Transverse colon (tissue), 4 donors: Measurements from ENCODE around the gene TJP3. TPM values are rescaled to one million over a fixed set of nuclear protein-coding genes. Genes with fewer than 3 reads are reported as not detected.

Experiments
- DNase-seq: peaks from one replicate; pipeline ENCODE4 v3.0.0-alpha.2; 2019
- H3K27ac ChIP-seq, 4 donors: fragments of 200-600 bp; sonication (generic); 2 replicates each; pipeline ENCODE4 v1.5.1; 2016 to 2018; ENCODE audit warnings: inconsistent platforms in 4 of 4
- H3K27me3 ChIP-seq: fragments of 200-600 bp; sonication (generic); 2 replicates; pipeline ENCODE4 v1.5.1; 2017; ENCODE audit warnings: inconsistent platforms
- H3K36me3 ChIP-seq, 4 donors: fragments of 200-600 bp; sonication (generic); 2 replicates each; pipeline ENCODE4 v1.5.1; 2017 to 2019; ENCODE audit warnings: inconsistent platforms in 4 of 4
- H3K4me1 ChIP-seq, 4 donors: fragments of 200-600 bp; sonication (generic); 2 replicates each; pipeline ENCODE4 v1.5.1; 2017 to 2020; ENCODE audit warnings: inconsistent platforms in 4 of 4
- H3K4me3 ChIP-seq, 4 donors: fragments of 200-600 bp; sonication (generic); 1 replicate in 1 of 4; 2 replicates in 3 of 4; pipeline versions ENCODE4 v1.5.1 to v1.6.1; 2017 to 2019; ENCODE audit warnings: inconsistent platforms in 4 of 4
- H3K9me3 ChIP-seq, 2 donors: fragments of 200-600 bp; sonication (generic); 2 replicates each; pipeline ENCODE4 v1.5.1; 2017 to 2019; ENCODE audit warnings: inconsistent platforms in 2 of 2
- CTCF ChIP-seq, 5 experiments: fragments of 200-600 bp in 3 of 5; fragments of 450-650 bp in 2 of 5; sonication (generic) in 3 of 5; IDR thresholded peaks; 1 replicate in 2 of 5; 2 replicates in 3 of 5; pipeline ENCODE4 v1.5.1; 2016 to 2017; ENCODE audit warnings: antibody characterized with exemption in 5 of 5, inconsistent platforms in 3 of 5, mild to moderate bottlenecking in 2 of 5, moderate library complexity in 1 of 5
- EP300 ChIP-seq: sonication (generic); formaldehyde crosslinking; IDR thresholded peaks from one replicate; pipeline ENCODE4 v1.6.1; 2017; ENCODE audit warnings: antibody characterized with exemption, low read depth
- POLR2A ChIP-seq: fragments of 450-650 bp; IDR thresholded peaks from one replicate; pipeline ENCODE4 v1.6.1; 2016; ENCODE audit warnings: antibody characterized with exemption, mild to moderate bottlenecking, moderate library complexity
- POLR2AphosphoS5 ChIP-seq, 3 donors: sonication (generic); formaldehyde crosslinking; IDR thresholded peaks; one replicate each; pipeline ENCODE4 v1.6.1; 2016; ENCODE audit warnings: antibody characterized with exemption in 3 of 3
- WGBS, 2 donors: methylation state at CpG; one replicate each; pipeline ENCODE4 v1.1.5; 2018; ENCODE audit warnings: low coverage in 1 of 2; 5-methylcytosine and 5-hydroxymethylcytosine counted together
- in situ Hi-C, 4 donors: fragments of 200-750 bp; cut with MboI; loops; one replicate each; pipeline versions ENCODE4 v1.15.0 to v1.15.1; 2017; ENCODE audit warnings: low sequenced_read_pairs in 3 of 4, low pct_ligation_motif_present in 1 of 4, low pct_unique_long_range_greater_than_20kb in 1 of 4
- intact Hi-C: fragments of 100-400 bp; cut with DNase I; formaldehyde crosslinking; loops from one replicate; pipeline ENCODE4 v1.15.1; 2023; ENCODE audit warnings: low total_unique reads
- total RNA-seq, 4 donors: library from RNA; depleted of rRNA; stranded (reverse); fragments of >200 nt; gene quantifications; one replicate each; pipeline ENCODE4 v1.1.0, GENCODE V29; 2016

Gene TJP3
- total RNA-seq, 4 donors from 2014 or later = 234 to 894 (median 282) TPM

GRCh38 chr19:3673506-3674439, 34.4 kb upstream of the TJP3 start:
- no peaks in the 10 kb centered on the region for H3K36me3 ChIP-seq
- no peak overlapping the region for H3K4me3 ChIP-seq
- TF ChIP-seq EP300 (no peak), POLR2A (no peak), POLR2AphosphoS5 (IDR thresholded peaks at IDR 0.05) (no peak), CTCF (IDR thresholded peaks at IDR 0.05) (no peak)
- peak overlapping the region; percentile 92 to 96 (median 94) for H3K27ac ChIP-seq
- no peaks in the 10 kb centered on the region for H3K27me3 ChIP-seq
- intact Hi-C loops = no loop called here
- WGBS, 2 donors = 95 to 100% methylated on average over 1 to 30 of the region's 34 CpGs
- no peaks in the 10 kb centered on the region for H3K9me3 ChIP-seq
- DNase-seq = no peak
- in situ Hi-C loops = no loop called here
- H3K4me1 ChIP-seq = peaks cover 18 to 38% (median 31%) of the 10 kb centered on the region in 4 donors

DNA sequence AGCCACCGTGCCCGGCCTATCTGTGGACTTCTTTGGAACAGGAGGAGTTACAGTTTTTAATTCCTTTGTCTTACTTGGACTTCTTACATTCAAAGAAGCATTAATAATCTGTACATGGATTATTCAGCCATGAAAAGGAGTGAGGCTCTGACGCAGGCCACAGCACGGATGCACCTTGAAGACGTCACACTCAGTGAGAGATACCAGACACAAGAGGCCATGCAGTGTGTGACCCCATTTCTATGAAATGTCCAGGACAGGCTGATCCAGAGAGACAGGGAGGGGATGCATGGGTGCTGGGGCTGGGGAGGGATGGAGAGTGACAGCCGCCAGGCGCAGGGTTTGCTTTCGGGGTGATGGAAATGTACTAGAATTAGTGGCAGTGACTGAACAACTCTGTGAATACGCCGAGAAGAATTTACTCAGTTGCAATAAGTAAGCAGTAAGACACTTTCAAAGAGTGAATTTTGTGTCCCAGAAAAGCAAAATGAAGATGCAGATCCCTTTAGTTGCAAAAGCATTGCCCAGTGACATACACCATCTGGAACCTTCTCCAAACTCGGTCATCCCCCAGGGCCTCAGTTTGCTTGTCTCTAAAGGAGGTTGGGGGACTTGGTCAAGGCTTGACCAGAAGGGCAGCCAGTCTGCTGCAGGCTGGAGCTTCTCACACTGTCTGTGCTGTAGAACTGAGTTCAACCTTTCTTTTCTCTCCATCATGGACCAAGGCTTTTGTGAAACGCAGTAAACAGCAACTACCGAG, 33.2 kb upstream of the TJP3 start:
- no peak overlapping the region for H3K4me3 ChIP-seq
- peak overlapping the region; percentile 92 to 96 (median 94) for H3K27ac ChIP-seq
- 87 to 88% methylated on average over 7 to 13 of the region's 13 CpGs for WGBS, 2 donors
- intact Hi-C loops = no loop called here
- H3K36me3 ChIP-seq = no peaks in the 10 kb centered on the region
- no peaks in the 10 kb centered on the region for H3K9me3 ChIP-seq
- no peak for DNase-seq
- H3K4me1 ChIP-seq = peaks cover 10 to 26% (median 19%) of the 10 kb centered on the region in 4 donors
- TF ChIP-seq POLR2AphosphoS5 (IDR thresholded peaks at IDR 0.05) (peak in 2 of 3 donors; percentile 8 to 24), EP300 (no peak)
- in situ Hi-C loops = no loop called here
- no peaks in the 10 kb centered on the region for H3K27me3 ChIP-seq

- intact Hi-C loops = no loop called here
- no peak overlapping the region for H3K4me3 ChIP-seq
- H3K9me3 ChIP-seq = no peaks in the 10 kb centered on the region
- H3K4me1 ChIP-seq = peaks cover 0 to 3% (median 2%) of the 10 kb centered on the region in 4 donors
- no peak for DNase-seq
- 89 to 100% methylated on average over 3 of the region's 3 CpGs for WGBS, 2 donors
- in situ Hi-C loops = no loop called here
- TF ChIP-seq EP300 (no peak), POLR2AphosphoS5 (IDR thresholded peaks at IDR 0.05) (no peak), POLR2A (no peak), CTCF (IDR thresholded peaks at IDR 0.05) (no peak)
- H3K27ac ChIP-seq = no peak overlapping the region
- no peaks in the 10 kb centered on the region for H3K27me3 ChIP-seq
- H3K36me3 ChIP-seq = no peaks in the 10 kb centered on the region
Observed at GRCh38 chr19:3678188-3678587, 30.0 kb upstream of the TJP3 start.

GRCh38 chr19:3679138-3679537, 29.0 kb upstream of the TJP3 start:
- Histone ChIP-seq H3K27me3 (no peaks in the 10 kb centered on the region), H3K9me3 (no peaks in the 10 kb centered on the region), H3K4me1 (peaks cover 0 to 8% (median 2%) of the 10 kb centered on the region in 4 donors), H3K27ac (no peak overlapping the region), H3K36me3 (no peaks in the 10 kb centered on the region), H3K4me3 (no peak overlapping the region)
- 91% methylated on average over 11 of the region's 12 CpGs; no CpG with 5 or more reads in 1 of the 2 donors for WGBS, 2 donors
- intact Hi-C loops = no loop called here
- TF ChIP-seq POLR2A (no peak), CTCF (IDR thresholded peaks at IDR 0.05) (no peak), EP300 (no peak), POLR2AphosphoS5 (IDR thresholded peaks at IDR 0.05) (no peak)
- no peak for DNase-seq
- in situ Hi-C loops = no loop called here
